ENCODE results near the gene ST6GALNAC6.
A peak's percentile ranks its signal among the peaks of the same experiment; 100 is the strongest.

Gene ST6GALNAC6

DNA sequence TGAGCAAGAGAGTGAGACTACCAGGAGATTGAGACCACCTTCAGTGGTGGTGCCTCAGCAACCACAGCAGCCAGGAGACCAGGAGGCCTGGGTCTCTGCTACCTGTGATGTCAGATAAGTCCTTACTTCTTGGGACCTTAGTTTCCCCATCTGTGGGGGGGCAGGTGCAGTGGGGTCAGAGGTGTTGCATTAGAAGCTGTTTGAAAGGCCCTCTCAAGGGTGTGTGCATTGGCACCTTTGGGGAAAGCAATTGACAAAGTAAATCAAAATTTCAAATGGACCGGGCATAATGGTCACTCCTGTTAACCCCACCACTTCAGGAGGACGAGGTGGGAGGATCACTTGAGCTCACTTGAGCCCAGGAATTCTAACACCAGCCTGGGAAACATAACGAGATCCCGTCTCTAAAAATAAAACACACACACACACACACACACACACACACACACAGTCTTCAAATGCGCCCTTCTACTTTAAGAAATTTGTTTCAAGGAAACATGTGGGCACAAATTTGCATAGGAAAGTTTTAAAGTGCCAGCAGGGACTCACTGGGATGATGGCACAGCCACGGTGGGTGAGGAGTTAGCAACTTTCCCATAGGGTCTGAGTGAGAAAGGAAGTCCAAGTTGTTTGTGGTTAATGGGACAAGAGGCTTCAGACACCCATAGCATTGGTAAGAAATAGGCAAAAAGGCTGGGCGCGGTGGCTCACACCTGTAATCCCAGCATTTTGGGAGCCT, 20.6 kb downstream of the ST6GALNAC6 start:
- Mint-ChIP-seq H3K9me3 (no peaks in the 10 kb centered on the region), H3K4me1 (ENCODE audit: low read depth) (peaks cover 10% of the 10 kb centered on the region), H3K4me3 (no peak overlapping the region), H3K36me3 (ENCODE audit: low read depth) (peaks cover 6% of the 10 kb centered on the region), H3K27ac (no peak overlapping the region), H3K27me3 (peaks cover 6% of the 10 kb centered on the region)
- no peak for DNase-seq

DNA sequence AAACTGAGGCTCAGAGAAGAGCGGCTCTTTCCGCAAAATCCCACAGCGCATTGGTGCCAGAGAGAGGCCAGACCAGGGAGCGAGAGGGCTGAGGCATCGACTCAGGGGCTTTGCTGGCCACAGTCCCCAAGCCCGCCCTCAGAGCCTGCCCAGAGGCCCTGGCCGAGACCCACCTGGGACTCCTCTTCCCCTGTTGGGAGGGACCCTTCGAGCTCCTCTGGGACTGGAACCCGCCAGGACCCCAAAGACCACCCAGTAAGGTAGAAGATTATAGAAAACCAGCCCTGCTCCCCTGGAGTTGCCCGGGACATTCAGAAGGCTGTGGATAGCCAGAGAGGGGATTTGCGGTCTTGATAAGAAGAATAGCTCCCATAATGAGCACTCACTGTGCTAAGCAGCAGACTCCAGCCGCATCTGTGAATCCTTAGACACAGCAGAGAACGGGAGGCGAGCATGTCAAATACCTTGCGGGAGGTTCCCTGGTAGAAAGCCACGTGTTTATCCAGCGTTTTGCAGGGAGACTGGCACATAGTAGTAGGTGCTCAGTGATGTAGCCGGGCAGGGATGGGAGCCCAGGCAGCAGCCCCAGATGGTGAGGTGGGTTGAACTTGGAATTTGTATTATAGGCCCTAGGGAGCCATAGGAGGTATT, 21.3 kb downstream of the ST6GALNAC6 start:
- Mint-ChIP-seq H3K27ac (no peak overlapping the region), H3K36me3 (ENCODE audit: low read depth) (peaks cover 6% of the 10 kb centered on the region), H3K9me3 (no peaks in the 10 kb centered on the region), H3K27me3 (peaks cover 6% of the 10 kb centered on the region), H3K4me1 (ENCODE audit: low read depth) (peaks cover 10% of the 10 kb centered on the region), H3K4me3 (peak overlapping the region; percentile 42)
- no peak for DNase-seq

DNA sequence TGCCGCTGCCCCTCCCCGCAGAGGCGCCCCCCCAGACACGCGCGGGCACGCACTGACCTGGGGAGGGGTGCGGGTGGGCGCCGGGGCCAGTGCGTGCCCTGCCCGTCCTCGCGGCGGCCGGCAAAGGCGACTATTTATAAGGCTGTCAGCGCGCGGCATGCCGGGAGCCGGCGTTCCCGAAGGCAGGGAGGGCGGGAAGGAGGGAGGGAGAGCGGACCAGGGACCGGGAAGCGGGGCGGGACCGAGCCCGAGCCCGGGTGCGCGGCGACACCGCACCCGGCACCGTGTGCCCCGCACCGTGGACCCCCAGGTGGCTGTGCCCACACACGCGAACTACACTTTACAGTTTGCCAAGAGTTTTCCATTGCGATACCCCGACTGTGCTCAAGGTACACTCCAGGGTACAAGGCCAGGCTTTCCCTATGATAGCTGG, 21.8 kb downstream of the ST6GALNAC6 start, which contains the start of gene AK1:
Gene AK1, minus strand, starts transcription at position 110 of the 433 bp plus-strand sequence. CDS start 3,058 bp downstream, outside the sequence.
- Mint-ChIP-seq H3K36me3 (ENCODE audit: low read depth) (peaks cover under 1% of the 10 kb centered on the region), H3K4me1 (ENCODE audit: low read depth) (peaks cover 10% of the 10 kb centered on the region), H3K27me3 (peaks cover 6% of the 10 kb centered on the region), H3K27ac (peak within 1 kb of the TSS; percentile 23), H3K4me3 (peak within 1 kb of the TSS; percentile 55), H3K9me3 (no peaks in the 10 kb centered on the region)
- DNase-seq, result no peak

DNA sequence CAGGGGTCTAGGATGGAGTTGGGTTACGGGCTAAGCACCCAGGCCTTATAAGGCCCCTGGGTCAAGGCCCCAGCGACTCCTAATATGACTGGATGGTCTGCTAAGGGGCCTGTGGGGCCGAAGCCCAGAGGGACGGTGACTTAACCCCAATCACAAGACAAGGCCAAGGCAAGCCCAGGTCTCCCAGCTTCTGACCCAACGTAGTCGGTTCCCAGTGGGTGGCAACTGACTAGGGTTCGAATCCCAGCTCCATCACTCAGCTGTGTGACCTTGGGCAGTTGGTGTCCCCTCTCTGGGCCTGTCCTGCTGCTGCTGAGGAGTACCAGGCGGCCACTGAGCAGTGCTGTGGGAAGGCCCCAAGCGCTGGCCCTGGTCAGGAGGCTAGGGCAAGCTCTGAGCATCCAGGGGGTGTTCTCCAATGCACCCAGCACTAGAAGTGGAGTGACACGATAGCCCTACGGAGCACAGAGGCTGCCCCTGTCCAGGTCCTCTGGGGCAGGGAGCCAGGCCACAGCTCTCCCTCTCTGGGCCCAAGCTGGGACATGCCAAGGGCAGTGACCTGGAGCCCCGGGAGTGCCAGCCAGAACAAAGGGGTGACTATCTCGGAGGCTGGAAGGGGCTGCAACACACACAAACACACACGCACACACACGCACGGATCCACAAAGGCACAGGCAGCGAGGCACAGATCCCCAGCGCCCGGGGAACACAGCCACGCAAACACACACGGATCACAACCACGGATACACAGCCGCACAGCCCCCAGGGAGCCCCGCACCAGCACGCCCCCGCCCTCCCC, 22.4 kb downstream of the ST6GALNAC6 start:
- Mint-ChIP-seq H3K9me3 (no peaks in the 10 kb centered on the region), H3K4me1 (ENCODE audit: low read depth) (peaks cover 10% of the 10 kb centered on the region), H3K27ac (peak overlapping the region; percentile 23), H3K27me3 (peaks cover 6% of the 10 kb centered on the region), H3K4me3 (peak overlapping the region; percentile 55), H3K36me3 (ENCODE audit: low read depth) (no peaks in the 10 kb centered on the region)
- DNase-seq, result no peak

DNA sequence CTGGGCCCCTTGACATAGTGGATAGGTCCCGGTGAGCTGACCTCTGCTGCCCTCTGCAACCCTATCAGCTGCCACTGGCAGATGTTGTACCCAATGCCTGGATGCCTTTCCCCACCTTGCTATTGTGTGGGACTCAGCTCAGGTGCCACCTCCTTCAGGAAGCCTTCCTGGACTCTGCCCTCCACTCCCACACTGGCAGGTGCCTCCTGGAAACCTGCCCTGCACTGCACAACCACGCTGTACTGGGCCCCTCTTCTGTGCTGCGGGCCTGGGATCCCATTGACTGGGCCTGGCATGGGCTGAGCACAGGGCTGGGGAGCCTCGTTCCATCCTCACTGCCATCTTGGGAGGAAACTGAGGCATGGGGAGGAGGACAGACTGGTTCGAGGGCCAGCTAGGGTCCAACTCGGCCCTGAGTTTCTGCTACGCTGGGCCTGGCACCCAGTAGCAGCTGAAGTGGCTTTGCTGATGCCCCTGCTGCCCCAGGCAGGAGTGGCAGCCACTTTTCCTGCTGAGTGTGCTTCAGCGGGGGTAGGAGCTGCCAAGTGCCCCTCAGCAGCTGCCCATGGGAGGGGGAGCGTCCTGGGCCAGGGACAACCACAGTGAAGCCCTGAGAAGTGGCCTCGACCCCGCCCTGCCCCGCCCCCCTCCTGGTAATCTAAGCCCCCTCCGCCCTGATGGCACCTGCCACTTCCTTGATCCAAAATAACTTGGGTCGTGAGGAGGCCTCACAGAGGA, 23.2 kb downstream of the ST6GALNAC6 start:
- peaks cover 6% of the 10 kb centered on the region for H3K27me3 Mint-ChIP-seq
- H3K4me3 Mint-ChIP-seq, result no peak overlapping the region
- H3K4me1 Mint-ChIP-seq (ENCODE audit: low read depth), result peaks cover 10% of the 10 kb centered on the region
- H3K36me3 Mint-ChIP-seq (ENCODE audit: low read depth), result no peaks in the 10 kb centered on the region
- H3K9me3 Mint-ChIP-seq, result no peaks in the 10 kb centered on the region
- no peak for DNase-seq
- no peak overlapping the region for H3K27ac Mint-ChIP-seq

DNA sequence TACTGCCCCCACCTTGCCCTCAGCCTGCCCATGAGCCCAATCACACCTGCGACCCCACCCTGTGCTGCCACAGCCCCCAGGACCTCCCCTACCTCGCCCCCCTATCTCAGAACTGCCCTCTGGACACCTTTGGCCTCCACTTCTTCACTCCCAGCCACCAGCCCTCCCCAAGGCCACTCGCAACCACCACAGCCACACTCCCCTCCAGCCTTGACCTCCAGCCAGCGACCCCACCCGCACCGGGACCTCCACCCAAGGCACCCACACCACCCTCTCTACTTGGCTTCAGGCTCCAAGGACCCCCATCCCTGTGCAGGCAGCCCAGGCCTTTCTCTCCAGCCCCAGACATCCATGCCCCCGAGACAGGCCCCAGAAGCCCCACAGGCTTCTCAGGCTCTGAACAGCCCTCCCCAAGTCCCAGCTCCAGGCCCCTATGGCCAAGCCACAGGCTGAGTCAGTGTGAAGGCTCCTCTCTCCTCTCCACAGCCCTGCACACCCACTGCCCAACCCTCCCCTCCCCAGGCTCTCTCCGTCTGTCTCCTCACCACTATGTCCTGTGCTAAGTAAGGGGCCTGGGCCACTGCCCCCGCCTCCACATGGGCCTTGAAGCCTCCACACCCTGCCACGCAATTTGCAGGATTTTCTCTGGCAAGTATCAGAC, 24.0 kb downstream of the ST6GALNAC6 start:
- H3K27me3 Mint-ChIP-seq, result peaks cover 6% of the 10 kb centered on the region
- peaks cover 10% of the 10 kb centered on the region for H3K4me1 Mint-ChIP-seq (ENCODE audit: low read depth)
- H3K9me3 Mint-ChIP-seq, result no peaks in the 10 kb centered on the region
- H3K36me3 Mint-ChIP-seq (ENCODE audit: low read depth), result no peaks in the 10 kb centered on the region
- no peak for DNase-seq
- H3K4me3 Mint-ChIP-seq, result no peak overlapping the region
- H3K27ac Mint-ChIP-seq, result no peak overlapping the region

DNA sequence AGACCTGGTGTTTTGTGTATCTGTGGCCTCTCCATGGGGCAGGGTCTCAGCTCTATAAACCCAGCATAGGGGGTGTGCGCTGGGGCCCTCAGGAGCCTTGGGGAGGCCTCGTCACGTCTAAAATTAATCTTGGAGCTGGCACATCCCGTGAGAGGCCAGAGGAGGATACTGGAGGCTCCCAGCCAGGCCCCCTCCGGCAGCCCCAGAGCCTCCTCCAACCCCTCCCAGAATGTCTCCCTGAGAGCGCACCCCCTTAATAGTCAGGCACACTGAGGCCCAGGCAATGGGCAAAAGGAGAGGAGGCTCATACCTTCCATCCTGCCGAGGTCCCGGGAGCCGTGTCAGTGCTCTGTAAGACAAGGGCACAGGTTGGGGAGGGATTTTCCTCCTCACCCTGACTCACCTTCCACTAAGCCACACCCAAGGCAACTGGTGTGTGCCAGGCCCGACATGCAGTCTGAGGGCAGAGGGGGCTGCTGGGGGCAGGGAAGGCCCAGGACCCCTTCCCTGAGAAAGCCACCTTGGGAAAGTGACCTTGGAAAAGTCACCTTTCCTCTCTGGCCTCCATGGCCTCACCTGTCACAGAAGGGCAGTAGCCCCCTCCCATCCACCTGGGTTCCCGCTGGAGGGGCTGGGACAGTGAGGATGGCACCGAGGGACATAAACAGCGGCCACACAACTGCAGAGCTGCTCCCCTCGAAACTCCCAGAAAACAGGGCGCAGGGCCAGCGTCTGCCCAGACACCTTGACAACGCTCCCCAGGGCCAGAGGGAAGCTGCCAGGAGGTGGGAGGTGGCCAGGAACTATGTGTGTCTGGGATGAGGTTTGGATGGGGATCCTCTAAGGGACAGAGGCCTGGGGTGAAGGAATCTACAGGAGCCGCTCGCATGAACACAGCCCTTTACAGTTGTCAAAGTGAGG, 24.8 kb downstream of the ST6GALNAC6 start:
- Mint-ChIP-seq H3K4me3 (no peak overlapping the region), H3K27ac (no peak overlapping the region), H3K9me3 (no peaks in the 10 kb centered on the region), H3K36me3 (ENCODE audit: low read depth) (no peaks in the 10 kb centered on the region), H3K27me3 (peaks cover 6% of the 10 kb centered on the region), H3K4me1 (ENCODE audit: low read depth) (peaks cover 10% of the 10 kb centered on the region)
- no peak for DNase-seq

DNA sequence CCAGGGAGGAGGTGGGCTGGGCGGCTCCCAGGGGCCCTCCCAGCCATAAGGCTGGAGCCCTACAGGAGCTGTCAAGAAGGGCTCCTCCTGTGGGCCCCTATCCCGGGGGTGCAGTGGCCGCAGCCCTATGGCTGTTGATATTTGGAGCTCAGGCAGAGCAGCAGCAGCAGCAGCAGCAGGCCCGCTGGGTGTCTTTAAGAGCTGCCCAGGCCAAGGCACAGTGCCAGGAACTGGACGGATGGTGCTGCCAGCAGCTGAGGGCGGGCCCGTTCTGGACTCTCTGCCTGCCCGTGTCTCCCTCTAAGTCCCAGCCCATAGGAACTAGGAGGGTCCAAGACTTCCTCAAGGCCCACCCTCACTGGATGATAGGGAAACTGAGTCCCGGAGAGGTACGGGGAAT, 25.5 kb downstream of the ST6GALNAC6 start:
- Mint-ChIP-seq H3K9me3 (no peaks in the 10 kb centered on the region), H3K27ac (no peak overlapping the region), H3K27me3 (peaks cover 6% of the 10 kb centered on the region), H3K4me3 (no peak overlapping the region), H3K4me1 (ENCODE audit: low read depth) (peaks cover 10% of the 10 kb centered on the region), H3K36me3 (ENCODE audit: low read depth) (no peaks in the 10 kb centered on the region)
- DNase-seq, result no peak

DNA sequence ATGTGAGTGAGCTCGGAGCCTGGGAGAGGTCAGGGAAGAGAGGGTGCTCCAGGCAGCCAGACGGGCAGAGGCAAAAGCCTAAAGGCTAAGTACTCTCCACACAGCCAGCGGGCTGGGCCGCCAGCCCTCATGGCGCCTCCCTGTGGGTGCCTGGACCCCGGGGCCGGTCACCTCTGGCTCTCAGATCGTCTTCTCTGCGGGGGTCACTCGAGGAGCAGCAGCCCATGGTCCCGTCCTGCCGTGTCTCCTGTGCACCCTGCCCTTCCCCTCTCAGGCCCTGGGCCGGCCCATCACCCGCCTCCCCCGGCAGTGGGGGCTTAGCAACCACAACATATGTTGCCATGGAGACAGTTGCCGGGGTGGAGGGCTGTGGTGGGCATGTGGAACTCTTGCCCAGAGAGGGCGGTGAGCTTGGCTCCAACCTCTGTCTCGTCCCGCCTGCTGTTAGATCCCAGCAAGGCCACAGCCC, 26.1 kb downstream of the ST6GALNAC6 start:
- H3K27ac Mint-ChIP-seq, result no peak overlapping the region
- peaks cover 6% of the 10 kb centered on the region for H3K4me1 Mint-ChIP-seq (ENCODE audit: low read depth)
- no peaks in the 10 kb centered on the region for H3K9me3 Mint-ChIP-seq
- DNase-seq, result no peak
- H3K4me3 Mint-ChIP-seq, result no peak overlapping the region
- peaks cover 6% of the 10 kb centered on the region for H3K27me3 Mint-ChIP-seq
- no peaks in the 10 kb centered on the region for H3K36me3 Mint-ChIP-seq (ENCODE audit: low read depth)

DNA sequence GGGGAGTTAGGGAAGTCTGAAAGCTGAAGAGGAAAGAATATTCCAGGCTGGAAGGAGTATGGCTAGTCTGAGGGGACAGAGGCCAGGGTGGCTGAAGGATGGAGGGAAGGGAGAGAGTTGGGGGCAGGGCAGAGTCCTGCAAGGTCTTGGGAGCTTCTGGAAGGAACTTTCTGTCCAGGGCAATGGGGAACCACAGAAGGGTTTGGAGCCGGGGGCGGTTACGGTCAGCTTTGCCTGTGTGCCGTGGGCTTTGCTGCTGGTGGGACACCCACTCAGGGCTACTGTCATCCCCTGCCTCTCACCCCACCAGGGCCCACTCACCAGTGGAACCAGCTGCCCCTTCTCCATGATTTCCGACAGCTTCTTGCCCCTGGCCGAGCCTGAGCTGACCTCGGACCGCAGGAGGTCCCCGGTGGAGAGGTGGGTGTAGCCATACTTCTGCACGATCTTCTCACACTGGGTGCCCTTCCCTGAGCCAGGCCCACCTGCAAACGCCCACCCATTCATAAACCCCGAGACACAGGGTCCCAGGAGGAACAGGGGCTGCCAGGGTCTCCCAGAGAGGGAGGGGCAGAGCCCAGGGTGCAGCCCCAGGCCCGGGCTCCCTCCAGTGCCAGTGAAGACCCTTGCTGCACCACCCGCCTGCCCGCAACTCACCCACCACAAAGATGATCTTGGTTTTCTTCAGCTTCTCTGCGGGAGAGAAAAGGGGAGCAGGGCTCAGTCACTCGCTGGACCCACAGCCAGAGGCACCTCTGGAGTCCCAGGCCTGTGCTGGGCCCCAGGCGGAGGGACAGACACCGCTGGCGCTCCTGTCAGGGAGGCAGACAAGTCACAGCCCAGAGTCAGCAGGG, 26.8 kb downstream of the ST6GALNAC6 start:
- DNase-seq, result no peak
- H3K9me3 Mint-ChIP-seq, result no peaks in the 10 kb centered on the region
- no peak overlapping the region for H3K4me3 Mint-ChIP-seq
- H3K36me3 Mint-ChIP-seq (ENCODE audit: low read depth), result no peaks in the 10 kb centered on the region
- no peak overlapping the region for H3K27ac Mint-ChIP-seq
- H3K4me1 Mint-ChIP-seq (ENCODE audit: low read depth), result peaks cover 3% of the 10 kb centered on the region
- peaks cover 3% of the 10 kb centered on the region for H3K27me3 Mint-ChIP-seq

DNA sequence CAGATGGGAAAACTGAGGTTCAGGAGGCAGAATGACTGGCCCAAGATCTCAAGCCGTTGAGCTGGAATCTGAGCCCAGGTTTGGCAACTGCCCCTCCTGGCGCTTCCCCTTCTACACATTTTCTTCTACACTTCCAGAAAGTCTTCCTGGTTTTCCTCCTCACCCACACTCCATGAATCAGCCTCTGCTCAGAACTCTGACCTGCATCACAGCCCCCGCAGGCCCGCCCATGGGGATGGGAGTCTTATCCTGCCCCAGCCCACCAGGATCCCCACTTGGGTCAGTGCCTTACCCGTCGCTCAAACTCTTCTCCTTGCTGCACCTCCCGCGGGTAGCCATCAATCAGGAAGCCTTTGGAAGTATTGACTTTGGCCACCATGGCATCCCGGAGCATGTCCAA, 27.9 kb downstream of the ST6GALNAC6 start:
- no peaks in the 10 kb centered on the region for H3K36me3 Mint-ChIP-seq (ENCODE audit: low read depth)
- no peaks in the 10 kb centered on the region for H3K9me3 Mint-ChIP-seq
- no peak overlapping the region for H3K4me3 Mint-ChIP-seq
- no peaks in the 10 kb centered on the region for H3K4me1 Mint-ChIP-seq (ENCODE audit: low read depth)
- H3K27ac Mint-ChIP-seq, result no peak overlapping the region
- no peaks in the 10 kb centered on the region for H3K27me3 Mint-ChIP-seq
- DNase-seq, result no peak

DNA sequence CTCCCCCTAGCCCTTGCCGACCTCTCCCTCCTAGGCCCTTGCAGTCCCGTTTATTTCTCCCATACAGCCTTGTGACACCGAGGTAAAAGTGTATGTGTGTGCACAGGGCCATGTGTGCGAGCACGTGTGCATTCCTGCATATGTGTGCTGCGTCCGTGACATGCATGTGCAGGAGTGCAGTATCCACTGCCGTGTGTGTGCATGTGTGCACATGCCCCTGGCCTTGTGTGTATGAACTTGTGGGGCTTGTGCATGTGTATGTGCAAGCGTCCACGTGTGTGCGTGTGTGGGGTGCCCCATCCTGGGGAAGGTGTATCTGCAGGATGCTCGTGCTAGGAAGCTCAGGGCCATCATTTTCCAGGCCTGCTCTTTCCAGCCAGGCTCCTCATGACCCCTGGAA, 28.5 kb downstream of the ST6GALNAC6 start:
- no peak overlapping the region for H3K27ac Mint-ChIP-seq
- H3K4me1 Mint-ChIP-seq (ENCODE audit: low read depth), result peaks cover 3% of the 10 kb centered on the region
- H3K9me3 Mint-ChIP-seq, result no peaks in the 10 kb centered on the region
- DNase-seq, result no peak
- no peaks in the 10 kb centered on the region for H3K36me3 Mint-ChIP-seq (ENCODE audit: low read depth)
- H3K27me3 Mint-ChIP-seq, result no peaks in the 10 kb centered on the region
- no peak overlapping the region for H3K4me3 Mint-ChIP-seq

Measured in activated T-cell treated with anti-CD3 and anti-CD28 coated beads, Interleukin-2, amount 50 U/mL, for 24 hours (primary cell).